BJ (cell line): Measurements from ENCODE around the gene FHOD3. TPM values are rescaled to one million over a fixed set of nuclear protein-coding genes. Genes with fewer than 3 reads are reported as not detected.

ENCODE experiments used
- CTCF ChIA-PET: fragments of 350-600 bp; formaldehyde crosslinking; extraction: SDS; loops from one replicate; lab custom pipeline; 2021; ENCODE audit warnings: antibody characterized with exemption, inconsistent platforms; lab: Yijun Ruan, JAX
- POLR2A ChIA-PET: fragments of 300-600 bp; sonication (Branson Sonifier 250); formaldehyde crosslinking; extraction: SDS; loops from one replicate; lab custom pipeline; 2021; ENCODE audit warnings: antibody characterized with exemption; lab: Charles Lee
- DNase-seq: peaks from one replicate; pipeline ENCODE4 v3.0.0-alpha.2; 2011; ENCODE audit warnings: low read depth
- H3K27me3 ChIP-seq: 2 replicates; pipeline ENCODE4 v1.6.0; 2011; ENCODE audit warnings: low read length; ENCODE audit not compliant: control insufficient read depth, insufficient read depth
- H3K36me3 ChIP-seq: 2 replicates; pipeline ENCODE4 v1.5.1; 2011; ENCODE audit warnings: low read length; ENCODE audit not compliant: control insufficient read depth, insufficient read depth
- H3K4me3 ChIP-seq: 2 replicates; pipeline ENCODE4 v1.5.1; 2011; ENCODE audit warnings: low read depth, mild to moderate bottlenecking, control low read depth, low read length
- polyA plus RNA-seq: library from polyadenylated mRNA; depleted of rRNA; stranded (reverse); fragments of >200 nt; gene quantifications from 2 replicates; pipeline ENCODE4 v1.2.3, GENCODE V29; 2011
- TF ChIP-seq, protein P1 (sequence below): IDR thresholded peaks from 2 replicates; pipeline ENCODE4 v1.5.1; 2011; ENCODE audit warnings: low read depth, mild to moderate bottlenecking, control low read depth, inconsistent platforms, low read length, moderate library complexity; ENCODE audit not compliant: insufficient read depth

FHOD3 gene
- polyA plus RNA-seq, 1 experiment: 24.6 TPM

DNA sequence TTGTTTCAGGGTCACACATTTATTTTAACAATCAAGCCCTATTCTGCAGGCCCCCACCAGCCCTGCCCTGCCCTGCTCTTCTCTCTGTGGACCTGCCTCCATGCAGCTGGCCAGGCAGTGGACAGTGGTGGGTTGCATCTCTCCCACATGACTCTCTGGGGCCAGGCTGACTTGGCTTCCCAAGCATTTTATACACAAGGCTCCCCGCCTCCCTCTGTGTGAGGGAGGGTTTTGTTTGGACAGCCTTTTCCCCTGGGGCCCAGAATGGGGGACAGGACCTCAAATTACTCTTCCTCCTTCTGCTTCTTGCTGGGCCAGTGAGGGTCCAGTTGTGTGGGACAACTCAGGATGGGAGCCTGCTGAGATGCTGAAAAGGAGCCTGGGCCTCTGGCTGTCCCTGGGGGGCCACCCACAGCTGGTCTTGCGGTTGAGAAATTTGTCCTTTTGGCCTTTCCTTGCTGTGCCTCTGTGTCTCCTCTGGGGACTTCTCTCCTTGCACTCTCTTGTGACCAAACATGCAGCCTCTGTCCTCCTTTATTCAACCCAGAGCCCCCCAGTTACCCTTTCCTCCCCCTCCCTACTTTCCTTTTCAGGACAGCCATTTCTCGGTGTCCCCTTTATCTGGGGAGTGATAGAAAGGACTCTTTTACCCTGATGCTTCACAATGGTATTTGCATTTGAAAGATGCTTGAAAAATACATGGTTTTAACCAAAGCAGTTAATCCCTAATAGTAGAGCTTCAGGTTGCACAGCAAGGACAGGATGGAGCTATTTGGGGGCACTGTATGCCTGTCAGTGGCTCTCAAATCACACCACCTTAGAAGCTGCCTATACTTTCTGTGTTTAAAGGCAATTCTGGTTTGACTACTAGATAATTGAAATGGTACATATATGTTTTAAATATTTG, 151.1 kb downstream of the FHOD3 start:
- Histone ChIP-seq H3K4me3 (no peak overlapping the region), H3K36me3 (no peaks in the 10 kb centered on the region), H3K27me3 (no peaks in the 10 kb centered on the region)
- CTCF ChIA-PET: no interaction called here
- POLR2A ChIA-PET: no interaction called here
- DNase-seq: no peak
- TF ChIP-seq, protein P1, sequence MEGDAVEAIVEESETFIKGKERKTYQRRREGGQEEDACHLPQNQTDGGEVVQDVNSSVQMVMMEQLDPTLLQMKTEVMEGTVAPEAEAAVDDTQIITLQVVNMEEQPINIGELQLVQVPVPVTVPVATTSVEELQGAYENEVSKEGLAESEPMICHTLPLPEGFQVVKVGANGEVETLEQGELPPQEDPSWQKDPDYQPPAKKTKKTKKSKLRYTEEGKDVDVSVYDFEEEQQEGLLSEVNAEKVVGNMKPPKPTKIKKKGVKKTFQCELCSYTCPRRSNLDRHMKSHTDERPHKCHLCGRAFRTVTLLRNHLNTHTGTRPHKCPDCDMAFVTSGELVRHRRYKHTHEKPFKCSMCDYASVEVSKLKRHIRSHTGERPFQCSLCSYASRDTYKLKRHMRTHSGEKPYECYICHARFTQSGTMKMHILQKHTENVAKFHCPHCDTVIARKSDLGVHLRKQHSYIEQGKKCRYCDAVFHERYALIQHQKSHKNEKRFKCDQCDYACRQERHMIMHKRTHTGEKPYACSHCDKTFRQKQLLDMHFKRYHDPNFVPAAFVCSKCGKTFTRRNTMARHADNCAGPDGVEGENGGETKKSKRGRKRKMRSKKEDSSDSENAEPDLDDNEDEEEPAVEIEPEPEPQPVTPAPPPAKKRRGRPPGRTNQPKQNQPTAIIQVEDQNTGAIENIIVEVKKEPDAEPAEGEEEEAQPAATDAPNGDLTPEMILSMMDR: no peak

DNA sequence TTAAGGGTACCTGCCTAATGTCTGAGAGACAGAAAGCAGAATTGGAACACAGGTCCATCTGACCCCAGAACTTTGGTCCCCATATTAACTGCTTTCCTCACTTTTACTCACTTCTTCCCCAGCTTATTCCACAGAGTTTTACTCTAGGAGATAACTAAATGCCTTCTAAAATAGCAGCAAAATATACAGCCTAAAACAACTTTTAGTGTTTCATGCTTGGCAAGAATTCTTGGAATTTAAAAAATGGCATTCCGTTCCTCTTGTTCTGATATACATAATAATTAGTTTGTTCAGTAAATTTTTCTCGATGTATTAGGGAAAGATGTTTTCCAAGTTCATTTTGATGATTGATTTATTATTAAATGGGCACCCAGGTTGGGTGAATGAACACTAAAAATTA, 151.9 kb downstream of the FHOD3 start:
- no peak for DNase-seq
- ChIA-PET POLR2A (no interaction called here), CTCF (no interaction called here)
- H3K4me3 ChIP-seq: no peak overlapping the region
- H3K27me3 ChIP-seq: no peaks in the 10 kb centered on the region
- TF ChIP-seq, protein P1: no peak
- H3K36me3 ChIP-seq: no peaks in the 10 kb centered on the region

DNA sequence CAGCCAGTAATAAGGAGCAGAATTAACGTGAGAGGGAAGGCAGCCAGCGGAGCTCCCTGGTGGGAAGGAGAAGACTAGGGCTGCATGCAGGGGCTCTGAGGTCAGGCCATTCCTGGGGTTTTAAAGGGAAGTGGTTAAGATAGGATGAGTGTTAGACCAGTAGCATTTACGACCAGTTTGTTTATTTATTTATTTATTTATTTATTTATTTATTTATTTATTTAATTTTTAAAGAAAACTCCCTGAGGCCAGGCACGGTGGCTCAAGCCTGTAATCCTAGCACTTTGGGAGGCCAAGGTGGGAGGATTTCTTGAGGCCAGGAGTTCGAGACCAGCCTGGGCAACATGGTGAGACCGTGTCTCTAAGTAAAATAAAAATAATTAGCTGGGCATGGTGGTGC, 152.8 kb downstream of the FHOD3 start:
- Histone ChIP-seq H3K27me3 (no peaks in the 10 kb centered on the region), H3K36me3 (no peaks in the 10 kb centered on the region), H3K4me3 (no peak overlapping the region)
- ChIA-PET POLR2A (no interaction called here), CTCF (interaction anchor here (1.0 to 1.6 kb wide), 2 partner anchors 9 to 12 kb away, joined by 4 read pairs; no protein-coding TSS in a partner anchor)
- TF ChIP-seq, protein P1: no peak
- no peak for DNase-seq

DNA sequence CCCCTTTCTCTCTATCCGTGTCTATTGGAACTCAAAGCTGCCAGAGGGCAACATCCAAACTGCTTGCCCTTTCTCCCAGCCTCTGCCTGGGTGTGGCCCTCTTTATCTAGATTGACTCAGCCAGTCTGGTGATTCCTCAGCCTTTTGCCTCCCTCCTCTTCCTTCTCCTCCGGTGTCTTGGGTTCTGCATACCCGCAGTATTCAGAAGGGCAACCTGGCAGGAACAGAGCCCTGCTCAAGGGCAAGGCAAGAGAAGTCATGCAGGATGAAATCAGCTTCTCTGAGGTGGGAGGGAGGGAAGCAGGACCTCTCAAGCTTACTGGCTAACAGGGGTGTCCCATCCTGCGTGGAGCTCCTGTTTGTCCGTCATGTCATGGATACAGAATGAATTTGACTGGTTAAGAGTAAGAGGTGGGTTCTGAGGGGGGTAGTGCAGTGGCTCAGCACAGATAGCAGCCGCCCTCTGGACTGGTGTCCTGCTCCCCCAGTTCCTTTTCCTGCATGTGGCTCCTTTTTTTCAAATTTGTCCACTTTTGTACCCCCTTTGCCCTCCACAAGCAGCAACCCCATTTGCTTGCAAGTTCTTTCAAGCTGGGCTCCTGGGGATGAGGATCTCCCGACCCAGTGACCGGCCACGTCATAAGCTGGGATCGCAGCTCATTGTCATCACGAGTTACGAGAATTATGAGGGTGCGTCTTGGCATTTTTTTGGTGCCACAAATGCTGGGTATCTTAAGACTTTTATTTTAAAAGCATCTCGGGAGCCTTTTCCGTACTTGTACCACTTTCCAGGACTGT, 154.1 kb downstream of the FHOD3 start:
- no peak for DNase-seq
- TF ChIP-seq, protein P1: no peak
- H3K36me3 ChIP-seq: no peaks in the 10 kb centered on the region
- H3K27me3 ChIP-seq: no peaks in the 10 kb centered on the region
- H3K4me3 ChIP-seq: no peak overlapping the region
- ChIA-PET POLR2A (no interaction called here), CTCF (interaction anchor here (1.4 to 1.6 kb wide), 2 partner anchors 11 to 32 kb away, joined by 4 to 5 read pairs; no protein-coding TSS in a partner anchor)

DNA sequence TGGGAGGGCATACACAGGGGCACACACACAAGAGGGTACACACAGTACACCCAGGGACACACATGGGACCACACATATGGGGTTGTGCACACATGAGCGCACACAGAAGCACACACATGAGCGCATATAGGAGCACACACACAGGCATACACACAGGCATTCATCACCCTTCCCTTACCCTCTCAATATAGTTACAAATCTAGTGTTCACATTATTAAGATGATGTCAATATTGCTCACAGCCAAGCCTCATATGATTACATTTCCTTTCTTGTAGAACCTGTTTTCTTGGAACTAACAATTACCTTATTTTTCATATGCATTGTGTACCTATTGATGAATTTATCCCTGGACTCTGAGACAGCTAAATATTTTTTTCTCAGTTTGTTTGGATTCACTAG, 156.7 kb downstream of the FHOD3 start:
- CTCF ChIA-PET: no interaction called here
- TF ChIP-seq, protein P1: no peak
- Histone ChIP-seq H3K36me3 (no peaks in the 10 kb centered on the region), H3K27me3 (no peaks in the 10 kb centered on the region), H3K4me3 (no peak overlapping the region)
- DNase-seq: no peak
- POLR2A ChIA-PET: no interaction called here
